ENCODE results near the gene TMCO2.
"Not testable (repeated sequence)": the region's sequence is repeated elsewhere in the genome, so short reads cannot be mapped to it uniquely, and the experiment has no call there.

Gene TMCO2

DNA sequence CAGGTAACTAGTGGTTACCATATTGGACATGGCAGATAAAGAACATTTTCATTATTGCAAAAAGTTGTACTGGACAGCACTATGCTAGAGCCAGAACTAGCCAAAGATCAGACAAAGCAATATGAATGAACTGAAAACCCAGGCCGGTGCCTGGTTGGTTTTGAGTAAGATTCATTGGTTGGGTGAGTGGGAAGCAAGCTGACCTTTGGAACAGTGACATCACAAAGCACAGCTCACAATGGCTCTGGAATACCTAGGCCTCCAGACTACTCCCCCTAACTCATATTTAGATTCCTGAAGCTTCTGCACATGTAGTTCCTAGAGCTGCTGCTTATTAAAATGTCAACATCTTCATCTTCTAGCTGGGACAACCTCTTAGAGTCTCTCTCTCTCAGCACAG lies at the start of gene TMCO2:
Gene TMCO2, plus strand, starts transcription at position 283 of the 400 bp plus-strand sequence. Its CDS starts 57 bp downstream, at position 340.
- no peak for DNase-seq

DNA sequence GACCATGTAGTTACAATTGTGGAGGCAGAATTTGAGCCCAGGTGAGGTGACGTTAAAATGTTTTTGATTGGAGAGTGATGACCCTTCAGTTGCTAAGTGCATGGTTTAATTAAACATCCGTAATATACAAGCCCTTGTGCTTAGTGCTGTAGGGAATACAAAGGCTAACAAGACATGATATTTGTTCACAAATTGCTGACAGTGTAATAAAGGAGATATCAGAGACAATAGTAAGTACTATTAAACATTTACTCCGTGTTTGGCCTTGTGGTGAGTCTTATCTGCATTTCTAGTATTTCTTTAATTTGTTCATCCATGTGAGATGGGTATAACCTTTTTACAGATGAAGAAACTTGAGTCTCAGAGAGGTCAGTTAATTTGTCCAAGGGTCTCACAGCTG lies 48.6 kb upstream of the TMCO2 start:
- no peak for DNase-seq

DNA sequence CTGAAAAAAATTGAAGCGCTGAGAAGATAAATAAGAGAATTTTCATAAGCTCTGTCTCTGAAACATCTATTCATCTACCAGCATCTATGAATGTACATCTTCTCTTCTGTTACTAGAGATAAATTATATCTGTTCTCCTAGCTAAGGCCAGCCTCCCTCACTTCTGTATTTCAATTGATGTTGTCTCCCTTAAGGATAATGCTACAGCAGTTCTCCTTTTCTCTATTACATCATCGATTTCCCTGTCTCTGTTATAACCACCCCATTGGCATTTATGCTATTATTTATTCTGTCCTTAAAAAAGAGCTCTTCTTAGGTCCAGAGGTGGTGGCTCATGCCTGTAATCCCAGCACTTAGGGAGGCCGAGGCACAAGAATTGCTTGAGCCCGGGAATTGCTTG lies 42.9 kb upstream of the TMCO2 start:
- no peak for DNase-seq

DNA sequence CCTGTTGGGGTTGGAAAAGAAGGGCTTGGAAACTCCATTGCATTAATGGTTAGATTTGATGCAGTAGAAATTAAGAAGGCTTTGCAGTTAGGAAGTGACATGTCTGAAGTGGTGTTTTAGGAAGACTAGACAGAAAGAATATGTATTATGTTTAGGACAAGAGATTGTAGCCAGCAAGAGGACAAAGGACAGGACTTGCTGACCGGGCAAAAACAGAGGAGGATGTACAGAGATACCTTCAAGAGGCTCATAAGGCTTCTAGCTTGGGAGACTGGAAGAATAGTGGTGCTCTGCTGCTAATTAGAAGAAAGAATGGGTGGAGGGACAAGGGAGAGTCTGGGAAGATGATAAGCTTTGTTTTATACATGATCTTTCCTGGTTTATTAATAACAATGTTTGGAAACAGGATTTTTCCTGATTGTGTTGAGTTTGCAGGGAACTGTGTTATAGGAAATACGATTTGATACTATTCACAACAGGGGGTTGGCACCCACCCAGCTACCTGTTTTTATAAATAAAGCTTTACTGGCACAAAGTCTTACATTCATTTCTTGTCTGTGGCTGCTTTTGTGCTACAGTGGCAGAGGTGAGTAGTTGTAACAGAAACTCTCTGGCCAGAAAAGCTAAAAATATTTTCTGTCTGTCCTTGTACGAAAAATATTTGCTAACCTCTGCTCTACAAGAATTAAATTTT lies 37.1 kb upstream of the TMCO2 start:
- DNase-seq = no peak

DNA sequence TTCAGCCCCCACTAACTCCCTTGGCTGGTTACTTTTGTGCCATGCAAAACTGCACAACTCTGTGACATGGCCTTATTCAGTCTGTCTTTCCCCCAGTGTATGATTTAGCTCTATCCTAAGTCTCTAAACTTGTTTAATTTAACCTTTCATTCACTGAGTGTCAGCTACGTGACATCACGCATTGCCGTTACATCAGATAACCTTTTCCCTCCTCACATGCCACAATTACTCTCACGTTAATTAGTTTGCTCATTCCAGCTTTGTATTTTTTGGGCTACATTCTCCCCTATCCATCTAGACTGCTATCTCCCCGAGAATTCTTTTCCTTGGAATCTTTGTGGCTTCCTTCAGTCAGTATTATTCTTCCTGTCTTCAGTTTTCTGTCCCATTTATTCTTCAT lies 29.4 kb upstream of the TMCO2 start:
- DNase-seq = no peak

DNA sequence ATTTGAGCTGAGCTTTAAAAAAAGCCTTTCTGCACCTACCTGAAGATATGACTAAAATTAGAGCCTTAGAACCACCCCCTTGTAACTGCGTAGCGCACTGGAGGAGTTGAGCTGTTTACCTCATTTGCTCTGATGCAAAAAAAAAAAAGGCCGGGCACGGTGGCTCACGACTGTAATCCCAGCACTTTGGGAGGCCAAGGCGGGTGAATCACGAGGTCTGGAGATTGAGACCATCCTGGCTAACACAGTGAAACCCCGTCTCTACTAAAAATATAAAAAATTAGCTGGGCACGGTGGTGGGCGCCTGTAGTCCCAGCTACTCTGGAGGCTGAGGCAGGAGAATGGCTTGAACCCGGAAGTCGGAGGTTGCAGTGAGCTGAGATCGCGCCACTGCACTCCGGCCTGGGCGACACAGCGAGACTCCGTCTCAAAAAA lies 26.2 kb upstream of the TMCO2 start:
- DNase-seq = not testable (repeated sequence)

DNA sequence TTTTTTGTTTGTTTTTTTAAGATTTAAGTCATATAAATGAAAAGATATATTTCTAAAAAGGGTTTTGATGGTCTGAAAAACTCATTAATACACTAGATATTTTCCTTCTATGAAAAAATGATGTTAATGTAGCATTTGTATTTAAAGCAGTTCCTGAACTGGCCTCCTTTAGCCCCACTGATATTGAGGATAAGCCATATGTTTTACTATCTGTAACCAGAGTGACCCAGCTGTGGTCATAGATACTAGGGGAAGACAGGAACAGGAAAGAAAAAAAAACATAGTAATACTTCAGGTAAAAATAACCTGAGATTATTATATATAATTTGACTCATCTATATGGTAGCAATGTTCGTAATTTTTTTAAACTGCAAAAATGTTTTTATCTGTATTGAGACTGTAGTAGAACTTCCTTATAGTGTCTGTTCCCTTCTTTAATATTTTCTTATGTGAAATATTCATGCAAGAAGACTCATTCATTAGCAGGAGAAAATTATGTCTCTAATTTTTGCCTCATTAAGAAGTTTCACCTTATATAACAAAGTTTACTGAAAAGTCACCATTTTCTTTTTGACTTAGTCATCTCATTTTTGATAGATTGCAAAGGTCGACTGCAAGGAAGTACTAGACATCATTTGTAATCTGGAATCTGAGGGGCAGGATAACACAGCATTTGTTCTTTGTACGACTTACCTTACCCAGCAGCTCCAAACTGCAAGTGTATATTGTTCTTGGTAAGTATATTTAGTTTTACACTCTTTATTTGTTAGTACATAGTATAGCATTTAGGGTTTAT lies 25.6 kb upstream of the TMCO2 start:
- DNase-seq = no peak

DNA sequence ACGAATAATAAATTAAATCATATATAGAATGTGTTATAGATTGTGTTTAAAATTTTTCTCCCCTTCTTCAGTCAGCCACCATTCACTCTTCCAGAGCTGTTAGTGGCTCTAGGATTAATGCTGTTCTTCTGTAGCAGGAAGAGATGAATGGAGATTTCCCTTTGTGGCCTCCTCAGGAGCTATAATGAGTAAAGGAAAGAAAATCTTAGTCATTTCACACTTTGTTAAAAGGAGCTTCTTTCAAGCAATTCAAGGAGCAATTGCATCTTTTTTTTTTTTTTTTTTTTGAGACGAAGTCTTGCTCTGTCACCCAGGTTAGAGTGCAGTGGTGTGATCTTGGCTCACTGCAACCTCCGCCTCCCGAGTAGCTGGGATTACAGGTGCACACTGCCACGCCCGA lies 23.7 kb upstream of the TMCO2 start:
- DNase-seq = no peak

DNA sequence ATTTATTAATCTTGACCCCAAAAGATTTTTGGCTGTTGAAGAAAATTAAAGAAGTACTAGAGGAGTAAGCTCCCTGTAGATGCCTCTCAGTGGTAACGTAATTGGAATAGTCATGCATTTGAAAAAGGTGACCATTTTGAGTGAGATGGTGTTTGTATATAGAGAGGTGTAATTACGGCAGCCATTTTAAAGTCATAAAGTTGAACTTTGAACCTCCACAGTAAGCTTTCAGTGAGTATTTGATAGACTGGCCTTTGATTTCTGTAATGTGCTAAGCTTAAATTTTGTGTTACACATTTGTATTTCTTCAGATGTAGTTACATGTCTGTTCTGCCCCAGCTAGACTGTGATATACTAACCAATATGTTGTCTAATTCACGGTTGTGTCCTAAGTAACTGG lies 21.5 kb upstream of the TMCO2 start:
- no peak for DNase-seq

DNA sequence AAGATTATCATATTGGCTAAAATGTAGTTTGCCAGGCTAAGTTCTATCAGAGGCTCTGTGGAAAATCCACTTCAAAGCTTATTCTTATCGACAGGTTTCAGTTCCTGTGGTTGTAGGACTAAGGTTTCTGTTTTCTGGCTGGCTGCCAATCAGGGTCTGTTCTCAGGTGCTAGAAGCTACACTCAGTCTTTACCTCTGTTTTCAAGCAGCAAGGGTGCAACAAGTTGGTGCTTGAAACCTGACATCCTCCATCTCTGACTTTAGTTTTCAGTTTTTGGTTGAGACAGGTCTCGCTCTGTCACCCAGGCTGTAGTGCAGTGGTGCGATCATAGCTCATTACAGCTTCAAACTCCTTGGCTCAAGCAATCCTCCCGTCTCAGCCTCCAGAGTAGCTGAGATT lies 15.3 kb upstream of the TMCO2 start:
- peak; percentile 17 for DNase-seq

DNA sequence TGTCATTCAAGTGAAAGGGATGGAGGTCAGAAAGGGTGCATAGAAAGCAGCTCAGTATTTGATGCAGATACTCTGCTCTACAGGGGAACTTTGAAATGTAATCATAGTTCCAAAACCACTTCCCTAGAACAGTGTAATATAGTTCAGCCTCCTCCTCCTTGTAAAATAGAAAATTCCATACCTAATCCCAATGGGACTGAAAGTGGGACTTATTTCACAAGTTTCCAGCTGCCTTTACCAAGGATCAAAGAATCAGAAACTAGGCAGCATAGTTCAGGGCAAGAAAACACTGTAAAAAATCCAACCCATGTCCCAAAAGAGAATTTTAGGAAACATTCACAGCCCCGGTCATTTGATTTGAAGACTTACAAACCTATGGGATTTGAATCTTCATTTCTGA lies 8.1 kb upstream of the TMCO2 start:
- DNase-seq = no peak

DNA sequence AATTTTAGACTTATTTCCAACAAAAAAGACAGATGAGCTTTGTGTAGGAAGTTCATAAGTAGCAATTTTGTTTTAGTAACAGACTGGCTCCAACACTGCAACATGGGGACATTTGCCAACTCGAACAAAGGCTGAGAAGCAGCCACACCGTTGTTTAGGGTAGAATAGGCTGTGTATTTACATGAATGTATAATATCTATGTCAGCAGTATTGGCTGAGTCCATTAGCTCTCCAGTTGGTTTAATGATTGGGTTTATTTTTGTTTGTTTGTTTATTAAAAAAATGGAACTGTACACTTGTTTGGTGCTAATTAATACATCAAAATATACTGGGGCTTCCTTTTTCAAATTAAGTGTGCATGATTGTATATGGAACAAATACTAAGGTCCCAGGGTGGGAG lies 7.3 kb upstream of the TMCO2 start:
- no peak for DNase-seq

DNA sequence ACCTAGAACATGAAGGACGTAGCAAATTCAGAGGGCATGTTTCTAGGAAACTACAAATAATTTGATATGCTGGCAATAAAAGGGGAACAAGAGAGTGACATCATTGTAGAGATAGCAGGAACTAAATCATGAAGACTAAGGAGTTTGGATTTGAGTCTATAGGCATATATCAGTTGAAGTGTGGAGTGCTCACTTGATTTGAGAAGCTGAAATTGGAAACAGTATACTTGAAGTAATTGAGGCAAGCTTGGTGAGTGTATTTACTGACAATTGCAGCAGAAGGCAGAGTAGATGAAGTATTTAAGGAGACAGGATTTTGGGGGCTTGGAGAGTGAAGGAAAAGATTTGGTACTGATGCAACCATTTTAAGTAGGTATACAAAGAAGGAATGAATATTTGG lies 6.4 kb upstream of the TMCO2 start:
- no peak for DNase-seq

DNA sequence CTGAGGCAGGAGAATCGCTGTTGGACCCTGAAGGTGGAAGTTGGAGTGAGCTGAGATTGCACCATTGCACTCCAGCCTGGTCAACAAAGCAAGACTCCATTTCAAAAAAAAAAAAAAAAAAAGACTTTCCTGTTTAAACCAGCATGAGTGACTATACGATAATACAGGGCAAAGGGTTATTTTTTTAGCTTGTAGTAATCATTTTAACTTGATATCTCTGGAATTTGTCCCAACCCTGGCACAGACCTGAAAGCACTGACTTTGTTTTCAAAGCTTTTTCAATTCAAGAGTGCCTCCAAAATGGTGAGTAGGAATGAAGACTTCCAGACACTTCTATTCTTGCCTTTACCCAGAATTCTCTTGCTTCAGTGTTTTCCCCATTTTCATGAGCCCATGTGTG lies 4.4 kb upstream of the TMCO2 start:
- no peak for DNase-seq

DNA sequence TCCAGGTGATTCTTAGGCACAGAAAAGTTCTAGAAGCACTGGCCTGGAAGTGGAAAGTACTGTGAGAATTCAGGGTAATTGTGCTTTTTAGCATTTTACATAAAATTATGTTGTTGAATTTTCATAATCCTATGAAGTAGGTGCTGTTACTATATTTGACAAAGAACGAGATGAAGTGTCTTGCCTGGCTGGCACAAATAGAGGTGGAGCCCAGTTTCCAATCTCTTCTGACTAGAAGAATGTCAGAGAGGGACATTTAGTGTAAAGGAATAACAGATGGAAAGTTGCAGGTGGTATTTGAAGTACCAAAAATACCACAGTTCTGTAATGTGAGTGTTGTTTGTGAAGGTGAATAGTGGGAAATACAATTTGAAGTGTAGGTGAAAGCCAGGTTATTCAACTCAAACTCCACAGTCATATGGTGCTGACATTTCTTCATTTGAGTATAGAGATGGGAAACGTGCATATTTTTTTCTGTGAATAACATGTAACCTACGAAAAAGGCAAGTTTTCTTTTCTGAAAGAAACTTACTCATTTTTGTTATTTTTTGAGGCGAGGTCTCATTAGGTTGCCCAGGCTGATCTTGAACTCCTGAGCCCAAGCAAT lies 3.5 kb upstream of the TMCO2 start:
- DNase-seq = no peak

DNA sequence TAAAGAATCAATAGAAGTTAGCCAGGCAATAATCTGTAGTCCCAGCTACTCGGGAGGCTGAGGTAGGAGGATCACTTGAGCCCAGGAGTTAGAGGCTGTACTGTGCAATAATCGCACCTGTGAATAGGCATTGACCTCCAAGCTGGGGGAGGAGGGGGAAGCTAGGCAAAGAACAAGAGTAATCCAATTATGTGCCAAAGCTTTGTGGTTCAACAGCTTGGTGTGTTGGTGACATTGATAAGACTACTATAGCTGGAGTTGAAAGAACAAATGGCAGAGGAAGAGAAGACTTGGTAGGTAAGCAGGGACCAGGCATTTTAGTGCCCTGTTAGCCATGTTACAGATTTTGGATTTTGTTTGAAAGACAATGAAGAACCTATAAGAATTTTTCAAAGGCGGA lies 2.1 kb upstream of the TMCO2 start:
- no peak for DNase-seq

DNA sequence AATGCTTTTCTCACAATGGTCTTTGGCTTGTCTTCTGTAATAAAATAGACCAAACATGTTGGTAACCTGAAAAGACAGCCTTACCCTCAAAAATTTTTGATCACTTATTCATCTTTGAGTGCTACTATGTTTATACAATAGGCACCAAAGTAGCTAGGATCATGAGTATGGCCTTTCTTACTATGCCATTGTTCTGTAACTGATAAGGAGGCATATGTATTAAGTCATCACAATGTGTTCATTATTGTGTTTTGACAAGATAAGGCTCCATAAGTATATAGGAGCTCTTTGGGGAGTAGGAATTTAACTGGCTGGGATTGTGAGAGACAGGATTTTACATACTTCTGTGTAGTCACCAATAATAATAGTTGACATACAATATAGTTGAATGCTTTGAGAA lies 675 bp downstream of the TMCO2 start:
- DNase-seq = no peak

DNA sequence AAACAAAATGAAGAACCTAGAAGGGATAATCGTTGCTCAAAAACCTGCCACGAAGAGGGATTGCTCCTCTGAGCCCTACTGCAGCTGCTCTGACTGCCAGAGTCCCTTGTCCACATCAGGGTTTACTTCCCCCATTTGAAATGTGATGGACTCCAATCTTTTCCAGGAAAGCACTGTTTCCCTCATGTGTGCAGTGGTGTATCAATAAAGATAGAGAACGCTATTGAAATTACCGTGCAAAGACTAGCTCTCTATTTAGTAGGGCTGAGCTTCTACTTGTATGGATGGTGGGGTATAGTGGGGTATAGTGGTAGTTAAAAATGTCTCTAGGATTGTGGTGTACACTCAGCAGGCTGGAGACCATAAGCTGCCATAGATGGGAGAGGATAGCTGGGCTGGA lies 3.7 kb downstream of the TMCO2 start:
- DNase-seq = no peak

DNA sequence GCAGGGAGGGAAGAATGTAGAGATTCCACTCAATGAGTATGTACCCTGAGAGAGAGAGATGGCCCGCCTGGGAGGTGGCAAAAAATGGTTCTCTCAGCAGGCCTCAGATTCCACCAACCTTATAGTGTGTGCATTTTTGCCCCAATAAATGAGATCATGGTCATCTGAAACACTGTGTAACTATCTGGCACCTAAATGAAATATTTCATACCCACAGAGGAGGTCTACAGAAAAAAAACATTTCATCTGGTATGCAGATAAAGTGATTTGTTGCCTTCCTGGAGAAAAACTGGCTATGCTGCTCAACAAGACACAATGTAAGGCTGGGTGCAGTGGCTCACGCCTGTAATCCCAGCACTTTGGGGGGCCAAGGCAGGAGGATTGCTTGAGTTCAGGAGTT lies 4.9 kb downstream of the TMCO2 start:
- no peak for DNase-seq

DNA sequence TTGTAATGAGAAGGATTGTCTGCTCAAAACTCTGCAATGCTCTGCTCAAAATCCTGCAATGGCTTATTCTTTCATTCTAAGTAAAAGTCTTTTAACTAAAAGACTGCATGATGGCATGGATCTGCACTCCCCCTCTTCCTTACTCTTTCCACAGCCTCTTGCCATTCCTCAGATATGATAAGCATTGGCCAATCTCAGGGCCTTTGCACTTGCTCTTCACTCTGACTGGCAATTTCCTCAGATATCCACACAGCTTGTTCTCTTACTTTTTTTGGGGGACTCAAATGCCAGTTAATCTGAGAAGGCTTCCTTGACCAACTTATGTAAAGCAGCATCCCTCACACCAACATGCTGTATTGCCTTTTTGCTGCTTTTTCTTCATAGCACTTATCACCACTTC lies 7.5 kb downstream of the TMCO2 start:
- DNase-seq = no peak

DNA sequence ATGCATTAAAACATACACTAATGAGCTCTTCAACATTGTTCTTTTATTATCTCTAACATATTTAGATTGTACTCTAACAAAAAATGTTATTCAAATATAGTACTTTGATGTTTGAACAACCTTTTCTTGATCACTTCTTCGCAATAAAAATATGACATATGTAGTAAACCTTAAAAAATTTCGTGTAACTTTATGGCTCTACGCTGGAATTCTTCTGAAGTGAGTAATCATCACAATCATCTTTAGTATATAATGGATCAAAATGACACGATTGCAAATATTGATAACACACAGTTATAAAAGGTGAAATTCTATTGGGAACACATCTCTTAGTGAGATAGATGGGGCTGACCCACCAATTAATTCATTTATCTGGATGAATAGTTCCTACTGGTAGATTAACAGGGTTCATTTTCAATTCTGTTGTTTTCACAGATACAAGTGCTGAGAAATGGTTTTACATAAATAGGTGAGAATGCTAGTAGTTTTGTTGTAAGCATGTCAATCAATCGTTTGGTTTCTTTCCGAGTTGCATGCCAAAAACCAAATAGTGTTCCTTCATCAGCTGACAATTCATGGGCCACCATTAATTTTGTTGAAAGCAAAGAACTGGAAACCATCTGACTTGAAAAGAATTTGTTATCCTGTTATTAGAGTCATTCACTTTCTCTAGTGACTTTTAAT lies 8.8 kb downstream of the TMCO2 start:
- DNase-seq = no peak

DNA sequence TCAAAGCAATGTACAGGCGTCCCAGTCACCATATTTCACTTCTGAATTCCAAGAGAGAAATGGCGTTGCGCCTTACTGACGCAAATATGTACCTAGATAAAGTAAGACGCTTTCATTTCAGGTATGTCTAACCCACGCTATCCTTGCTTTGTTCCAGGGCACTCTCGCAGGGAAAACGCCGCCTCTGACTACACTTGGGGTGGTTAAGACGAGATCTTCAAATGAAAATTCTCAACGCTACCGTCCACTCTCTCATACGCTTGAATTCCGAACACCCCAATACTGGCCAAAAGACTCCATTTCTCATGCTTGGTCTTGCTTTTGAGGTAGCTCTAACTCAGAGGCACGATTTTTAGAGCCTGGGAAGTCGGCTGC lies 9.6 kb downstream of the TMCO2 start:
- DNase-seq = no peak

DNA sequence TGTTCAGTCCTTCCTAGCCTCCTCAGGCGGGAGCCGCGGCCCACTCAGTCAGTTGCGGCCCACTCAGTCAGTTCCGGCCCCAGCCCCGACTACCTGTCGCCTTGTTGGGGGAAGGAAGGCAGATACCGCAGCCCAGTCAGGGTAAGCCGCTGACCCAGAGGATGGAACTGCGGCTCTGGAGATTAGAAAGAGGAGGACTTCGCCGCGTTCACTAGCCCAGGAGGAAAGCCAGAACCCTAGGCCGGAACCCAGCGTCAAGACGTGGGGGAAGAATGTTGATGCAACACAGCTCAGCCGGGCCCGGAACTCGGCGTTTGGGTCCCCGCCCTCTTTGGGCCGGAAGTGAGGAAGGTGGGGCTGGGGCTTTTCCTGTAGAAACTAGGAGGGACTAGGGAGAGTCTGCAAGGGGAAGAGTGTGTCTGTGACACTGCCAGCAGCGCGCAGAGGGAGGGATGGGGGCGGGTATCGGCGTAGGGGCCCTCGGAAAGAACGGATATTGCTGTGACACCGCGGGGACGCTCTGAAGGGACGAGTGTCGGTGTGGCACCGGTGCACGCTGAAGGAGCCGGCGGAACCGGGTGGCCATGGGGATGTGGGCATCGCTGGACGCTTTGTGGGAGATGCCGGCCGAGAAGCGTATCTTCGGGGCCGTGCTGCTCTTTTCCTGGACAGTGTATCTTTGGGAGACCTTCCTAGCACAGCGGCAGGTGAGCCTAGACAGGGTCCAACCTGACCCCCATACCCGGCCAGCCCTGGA lies 10.1 kb downstream of the TMCO2 start, which contains the start of gene ZMPSTE24:
Gene ZMPSTE24, plus strand, starts transcription at position 549 of the 757 bp plus-strand sequence. Its CDS starts 36 bp downstream, at position 585.
- DNase-seq = peak; percentile 93
